HepG2 (cell line): ENCODE results near the gene SLC20A1. TPM values are rescaled to one million over a fixed set of nuclear protein-coding genes. Genes with fewer than 3 reads are reported as not detected.

ENCODE experiments used
- ATAC-seq: fragments of 200-7000 bp; cut with Tn5 transposase; 3 replicates; pipeline ENCODE4 v1.9.1; 2020; ENCODE audit warnings: mild to moderate bottlenecking, moderate library complexity
- BruUV-seq: library from RNA; stranded (reverse); fragments of 400-500 nt; replicated peaks from 2 replicates; lab custom pipeline; 2021; lab: Mats Ljungman, UMichigan
- CTCF ChIA-PET: fragments of 300-600 bp; formaldehyde crosslinking; extraction: SDS; loops from one replicate; lab custom pipeline; 2021; ENCODE audit warnings: low total read pairs, inconsistent platforms, low intra/inter-chr PET ratio; lab: Yijun Ruan, JAX
- POLR2A ChIA-PET: fragments of 350-600 bp; sonication (Branson Sonifier 250); formaldehyde crosslinking; loops from one replicate; lab custom pipeline; 2020; ENCODE audit warnings: antibody characterized with exemption, inconsistent platforms; lab: Yijun Ruan, JAX
- DNase-seq: peaks from one replicate; pipeline ENCODE4 v3.0.0-alpha.2; 2015; ENCODE audit warnings: low spot score
- FAIRE-seq: peaks from 3 replicates; lab custom pipeline; 2011; peaks lifted over from hg19 to GRCh38; lab: Jason Lieb, UNC
- H2AFZ ChIP-seq: one replicate; pipeline ENCODE4 v1.6.1; 2011; ENCODE audit warnings: low read length, inconsistent platforms
- H3K27ac ChIP-seq: fragments of 300-600 bp; 3 replicates; pipeline ENCODE4 v1.8.0; 2011; ENCODE audit warnings: mixed run types, mild to moderate bottlenecking, mixed read lengths, low read length, inconsistent platforms; ENCODE audit not compliant: insufficient read depth; ENCODE audit errors: extremely low read length
- H3K27me3 ChIP-seq, 2 experiments: fragments of 200-600 bp in 1 of 2; 2 replicates in 1 of 2; 3 replicates in 1 of 2; pipeline versions ENCODE4 v1.6.0 to v1.8.0; 2011; ENCODE audit warnings: low read length in 2 of 2, mild to moderate bottlenecking in 2 of 2, moderate library complexity in 2 of 2, inconsistent platforms in 1 of 2; ENCODE audit not compliant: insufficient read depth in 2 of 2, control insufficient read depth in 1 of 2
- H3K36me3 ChIP-seq, 2 experiments: fragments of 200-600 bp in 1 of 2; replicated peaks in 1 of 2; 2 replicates in 1 of 2; 3 replicates in 1 of 2; pipeline versions ENCODE4 v1.5.1 to v1.8.0; 2011; ENCODE audit warnings: low read length in 2 of 2, inconsistent platforms in 1 of 2; ENCODE audit not compliant: insufficient read depth in 2 of 2, control insufficient read depth in 1 of 2
- H3K4me1 ChIP-seq: 2 replicates; pipeline ENCODE4 v1.5.1; 2012; ENCODE audit warnings: low read length, inconsistent platforms; ENCODE audit not compliant: insufficient read depth
- H3K4me2 ChIP-seq: 2 replicates; pipeline ENCODE4 v1.6.0; 2011; ENCODE audit warnings: low read depth, low read length, inconsistent platforms
- H3K4me3 ChIP-seq, 3 experiments: fragments of 200-600 bp in 1 of 3; sonication (generic), shearing (Covaris generic) in 1 of 3; replicated peaks in 1 of 3; 2 replicates each; pipeline ENCODE4 v1.5.1; 2011 to 2016; ENCODE audit warnings: low read length in 3 of 3, inconsistent platforms in 2 of 3, low read depth in 2 of 3, mild to moderate bottlenecking in 2 of 3, control low read depth in 1 of 3, mixed read lengths in 1 of 3; ENCODE audit not compliant: insufficient read depth in 1 of 3
- H3K79me2 ChIP-seq: one replicate; pipeline ENCODE4 v1.6.1; 2011; ENCODE audit warnings: low read length, inconsistent platforms; ENCODE audit not compliant: insufficient read depth
- H3K9ac ChIP-seq: 2 replicates; pipeline ENCODE4 v1.6.0; 2011; ENCODE audit warnings: mild to moderate bottlenecking, low read depth, low read length, inconsistent platforms; ENCODE audit not compliant: insufficient read depth
- H3K9me3 ChIP-seq: 2 replicates; pipeline ENCODE4 v1.5.1; 2012; ENCODE audit warnings: mild to moderate bottlenecking, low read length
- H4K20me1 ChIP-seq: 2 replicates; pipeline ENCODE4 v1.6.0; 2011; ENCODE audit warnings: inconsistent platforms, mild to moderate bottlenecking, low read length, moderate library complexity; ENCODE audit not compliant: insufficient read depth
- DR1 ChIP-seq: sonication (generic); formaldehyde crosslinking; IDR thresholded peaks from 2 replicates; pipeline ENCODE4 v1.8.0; 2021; ENCODE audit warnings: mild to moderate bottlenecking, missing genetic modification reagents, inconsistent platforms
- PRPF4 ChIP-seq: fragments of 200-400 bp; formaldehyde crosslinking; IDR thresholded peaks from 2 replicates; pipeline ENCODE4 v1.6.1; 2016; ENCODE audit warnings: low read length, low read depth; ENCODE audit not compliant: poor library complexity, severe bottlenecking
- TBX2 ChIP-seq: sonication (generic); formaldehyde crosslinking; IDR thresholded peaks from 2 replicates; pipeline ENCODE4 v1.5.0; 2020; ENCODE audit warnings: missing genetic modification reagents, mild to moderate bottlenecking, borderline replicate concordance
- U2AF2 ChIP-seq: fragments of 200-400 bp; formaldehyde crosslinking; IDR thresholded peaks from 2 replicates; pipeline ENCODE4 v1.6.1; 2017; ENCODE audit warnings: low read depth, mild to moderate bottlenecking, low read length
- ZNF354B ChIP-seq: sonication (generic); formaldehyde crosslinking; IDR thresholded peaks from 2 replicates; pipeline ENCODE4 v1.8.0; 2022; ENCODE audit warnings: mild to moderate bottlenecking, missing genetic modification reagents
- ZNF446 ChIP-seq: sonication (generic); formaldehyde crosslinking; IDR thresholded peaks from 2 replicates; pipeline ENCODE4 v1.5.0; 2020; ENCODE audit warnings: mild to moderate bottlenecking, missing genetic modification reagents
- WGBS: methylation state at CpG from one replicate; pipeline ENCODE4 v1.1.6; 2017; ENCODE audit warnings: low lambda C conversion rate; 5-methylcytosine and 5-hydroxymethylcytosine counted together
- in situ Hi-C: cut with HindIII; loops from 2 replicates; pipeline ENCODE4 v1.10.0; 2017; ENCODE audit warnings: low pct_unique_long_range_greater_than_20kb; ENCODE audit not compliant: extremely low pct_ligation_motif_present
- intact Hi-C: fragments of 100-400 bp; cut with micrococcal nuclease; formaldehyde crosslinking; loops from one replicate; pipeline ENCODE4 v1.10.0; 2022; ENCODE audit not compliant: unreplicated experiment
- polyA plus RNA-seq, 8 experiments: library from polyadenylated mRNA; depleted of rRNA in 3 of 8; stranded (reverse) in 7 of 8; unstranded in 1 of 8; fragments of >200 nt; fragmentation: Illumina TruSeq in 4 of 8; extraction: Trizol in 4 of 8; gene quantifications; 2 replicates each; pipeline versions ENCODE4 v1.2.1 to v1.2.3, GENCODE V29; 2011 to 2016; ENCODE audit warnings: low read depth in 4 of 8, missing spikeins in 1 of 8, mixed read lengths in 1 of 8; ENCODE audit not compliant: insufficient read depth in 1 of 8
- total RNA-seq, 5 experiments: library from RNA; depleted of rRNA; stranded (reverse); fragments of >200 nt; fragmentation: Illumina TruSeq; extraction: Trizol; gene quantifications; 2 replicates each; pipeline ENCODE4 v1.2.3, GENCODE V29; 2016; ENCODE audit warnings: low read depth in 1 of 5
- TF ChIP-seq, protein P1 (sequence below): sonication (generic); formaldehyde crosslinking; IDR thresholded peaks from 2 replicates; pipeline ENCODE4 v1.8.0; 2022; ENCODE audit warnings: missing genetic modification reagents, mild to moderate bottlenecking, borderline replicate concordance
- TF ChIP-seq, protein P2 (sequence below): IDR thresholded peaks from 2 replicates; pipeline ENCODE4 v1.6.1; 2018; ENCODE audit warnings: missing genetic modification reagents

SLC20A1 gene
- total and polyA plus RNA-seq, 2 of the 13 experiments (the other 11 are each of a cell fraction or from before 2014, with no cell fraction given), result 54.0 to 85.9 TPM

DNA sequence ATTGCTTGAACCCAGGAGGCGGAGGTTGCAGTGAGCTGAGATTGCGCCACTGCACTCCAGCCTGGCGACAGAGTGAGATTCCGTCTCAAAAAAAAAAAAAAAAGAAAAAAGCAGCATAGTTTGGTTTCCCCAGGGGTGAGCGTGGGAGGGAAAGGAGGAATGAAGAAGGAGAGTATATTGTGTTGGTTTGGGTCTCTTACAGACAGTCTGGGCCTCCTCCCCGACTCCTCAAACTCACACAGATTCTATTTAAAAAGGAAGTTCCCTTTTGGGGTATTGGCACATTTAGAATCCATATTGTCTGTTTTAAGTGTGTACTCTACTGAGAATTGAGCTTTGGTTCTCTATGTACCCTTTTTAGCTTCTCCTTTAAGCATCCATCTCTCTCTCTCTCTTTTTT is 27.4 kb upstream of the SLC20A1 start (continued):
- TF ChIP-seq TBX2, result no peak

DNA sequence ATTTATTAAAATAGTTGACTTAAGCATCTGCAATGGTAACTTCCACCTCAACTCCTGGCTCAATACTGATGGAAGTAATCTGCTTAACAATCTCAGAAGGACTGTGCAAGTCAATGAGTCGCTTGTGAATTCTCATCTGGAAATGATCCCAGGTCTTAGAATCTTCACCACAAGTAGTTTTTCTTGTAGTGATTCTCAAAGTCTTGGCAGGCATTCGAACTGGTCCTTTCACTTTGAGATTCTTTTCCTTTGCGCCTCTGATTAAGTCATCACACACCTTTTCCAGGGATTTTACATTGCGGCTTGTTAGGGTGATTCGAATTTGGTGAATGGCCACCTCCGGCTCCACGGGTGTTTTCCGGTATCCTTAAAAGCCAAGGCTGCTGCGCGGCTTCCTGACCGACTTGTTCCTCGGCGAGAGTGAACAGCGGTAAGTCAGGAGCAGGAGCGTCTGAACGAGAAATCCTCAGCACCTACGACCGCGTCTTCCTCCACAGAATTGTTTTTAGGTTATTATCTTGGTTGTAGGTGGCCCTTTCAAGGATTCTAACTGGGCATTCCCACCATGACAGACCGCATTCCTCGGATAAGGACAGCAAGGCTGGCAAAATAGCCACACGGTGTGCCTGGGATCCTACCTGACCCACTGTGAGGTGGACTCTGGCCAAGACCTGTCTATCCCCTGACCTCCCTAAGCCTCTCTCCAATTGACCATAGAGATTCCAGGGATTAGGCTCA is 23.8 kb upstream of the SLC20A1 start:
- no TSS peak for BruUV-seq
- H3K9me3 ChIP-seq, result no peaks in the 10 kb centered on the region
- CTCF ChIA-PET, result no interaction called here
- no peak overlapping the region for H3K4me2 ChIP-seq
- no peaks in the 10 kb centered on the region for H3K79me2 ChIP-seq
- H3K36me3 ChIP-seq, result no peaks in the 10 kb centered on the region
- H4K20me1 ChIP-seq, result no peaks in the 10 kb centered on the region
- ATAC-seq (no peak), DNase-seq (no peak), FAIRE-seq (no peak)
- in situ Hi-C loops (no loop called here), intact Hi-C loops (no loop called here)
- 79% methylated on average over 22 of the region's 22 CpGs for WGBS
- H3K4me1 ChIP-seq, result peaks cover 10% of the 10 kb centered on the region; the same call in 1 of the 2 replicates
- H3K4me3 ChIP-seq, result no peak overlapping the region
- H2AFZ ChIP-seq, result no peak overlapping the region
- no peak overlapping the region for H3K27ac ChIP-seq
- H3K9ac ChIP-seq, result no peak overlapping the region
- TF ChIP-seq ZNF446 (CRISPR knock-in tag) (no peak), ZNF354B (CRISPR knock-in tag) (no peak), PRPF4 (no peak), U2AF2 (no peak), DR1 (CRISPR knock-in tag) (no peak)
- TF ChIP-seq, protein P1, sequence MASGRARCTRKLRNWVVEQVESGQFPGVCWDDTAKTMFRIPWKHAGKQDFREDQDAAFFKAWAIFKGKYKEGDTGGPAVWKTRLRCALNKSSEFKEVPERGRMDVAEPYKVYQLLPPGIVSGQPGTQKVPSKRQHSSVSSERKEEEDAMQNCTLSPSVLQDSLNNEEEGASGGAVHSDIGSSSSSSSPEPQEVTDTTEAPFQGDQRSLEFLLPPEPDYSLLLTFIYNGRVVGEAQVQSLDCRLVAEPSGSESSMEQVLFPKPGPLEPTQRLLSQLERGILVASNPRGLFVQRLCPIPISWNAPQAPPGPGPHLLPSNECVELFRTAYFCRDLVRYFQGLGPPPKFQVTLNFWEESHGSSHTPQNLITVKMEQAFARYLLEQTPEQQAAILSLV, result no peak
- TF ChIP-seq, protein P2, sequence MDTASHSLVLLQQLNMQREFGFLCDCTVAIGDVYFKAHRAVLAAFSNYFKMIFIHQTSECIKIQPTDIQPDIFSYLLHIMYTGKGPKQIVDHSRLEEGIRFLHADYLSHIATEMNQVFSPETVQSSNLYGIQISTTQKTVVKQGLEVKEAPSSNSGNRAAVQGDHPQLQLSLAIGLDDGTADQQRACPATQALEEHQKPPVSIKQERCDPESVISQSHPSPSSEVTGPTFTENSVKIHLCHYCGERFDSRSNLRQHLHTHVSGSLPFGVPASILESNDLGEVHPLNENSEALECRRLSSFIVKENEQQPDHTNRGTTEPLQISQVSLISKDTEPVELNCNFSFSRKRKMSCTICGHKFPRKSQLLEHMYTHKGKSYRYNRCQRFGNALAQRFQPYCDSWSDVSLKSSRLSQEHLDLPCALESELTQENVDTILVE (CRISPR knock-in tag), result no peak
- TF ChIP-seq, all 625 proteins: peak for 0
- H3K27me3 ChIP-seq, result peaks cover 2 to 3% of the 10 kb centered on the region in 2 experiments; a peak in 2 of 5 replicates
- POLR2A ChIA-PET, result interaction anchor here (0.9 kb wide), 1 partner anchor 23 kb away, joined by 3 read pairs; the partner anchor contains the start of gene SLC20A1
